Kidney epithelial cell (primary cell): ENCODE measurements around the gene FSTL4. TPM values are rescaled to one million over a fixed set of nuclear protein-coding genes. Genes with fewer than 3 reads are reported as not detected.

Experiments
- DNase-seq: peaks from one replicate; pipeline ENCODE4 v3.0.0-alpha.2; 2010; ENCODE audit warnings: low read depth
- H3K27me3 ChIP-seq: 2 replicates; pipeline ENCODE4 v1.6.0; 2011; ENCODE audit warnings: low read length; ENCODE audit not compliant: control insufficient read depth, insufficient read depth
- H3K36me3 ChIP-seq: 2 replicates; pipeline ENCODE4 v1.5.1; 2011; ENCODE audit warnings: low read length; ENCODE audit not compliant: control insufficient read depth, insufficient read depth
- H3K4me3 ChIP-seq: 2 replicates; pipeline ENCODE4 v1.5.1; 2011; ENCODE audit warnings: low read depth, mild to moderate bottlenecking, control low read depth, low read length
- CTCF ChIP-seq: IDR thresholded peaks from 2 replicates; pipeline ENCODE4 v1.5.1; 2011; ENCODE audit warnings: mild to moderate bottlenecking, moderate library complexity, low read length, control low read depth, inconsistent platforms; ENCODE audit not compliant: insufficient read depth, poor library complexity, severe bottlenecking
- total RNA-seq: library from RNA; depleted of rRNA; stranded (reverse); fragments of >200 nt; gene quantifications from 2 replicates; pipeline ENCODE4 v1.2.3, GENCODE V29; 2015

The FSTL4 gene
- total RNA-seq, 1 donor from 2014 or later, result not detected

GRCh38 chr5:133325864-133326263, 286.5 kb downstream of the FSTL4 start:
- Histone ChIP-seq H3K36me3 (no peaks in the 10 kb centered on the region), H3K27me3 (peaks cover 7% of the 10 kb centered on the region), H3K4me3 (no peak overlapping the region)
- TF ChIP-seq CTCF, result no peak
- no peak for DNase-seq

GRCh38 chr5:133324926-133325325, 287.4 kb downstream of the FSTL4 start:
- Histone ChIP-seq H3K36me3 (no peaks in the 10 kb centered on the region), H3K4me3 (no peak overlapping the region), H3K27me3 (peaks cover 7% of the 10 kb centered on the region)
- DNase-seq, result no peak
- TF ChIP-seq CTCF, result no peak

- Histone ChIP-seq H3K4me3 (no peak overlapping the region), H3K36me3 (no peaks in the 10 kb centered on the region), H3K27me3 (peaks cover 9% of the 10 kb centered on the region)
- no peak for TF ChIP-seq CTCF
- DNase-seq, result no peak
Observed at GRCh38 chr5:133323494-133324457, 288.6 kb downstream of the FSTL4 start.

GRCh38 chr5:133322743-133323142, 289.6 kb downstream of the FSTL4 start:
- H3K4me3 ChIP-seq, result no peak overlapping the region
- H3K27me3 ChIP-seq, result peaks cover 12% of the 10 kb centered on the region
- no peak for DNase-seq
- TF ChIP-seq CTCF, result no peak
- H3K36me3 ChIP-seq, result no peaks in the 10 kb centered on the region

GRCh38 chr5:133321833-133322420, 290.4 kb downstream of the FSTL4 start:
- H3K4me3 ChIP-seq, result no peak overlapping the region
- H3K36me3 ChIP-seq, result no peaks in the 10 kb centered on the region
- DNase-seq, result no peak
- no peak for TF ChIP-seq CTCF
- peaks cover 15% of the 10 kb centered on the region for H3K27me3 ChIP-seq
